GM12878 (cell line): ENCODE measurements around the gene PLOD3. TPM values are rescaled to one million over a fixed set of nuclear protein-coding genes. Genes with fewer than 3 reads are reported as not detected.

ENCODE experiments used
- ATAC-seq: fragments of 200-7000 bp; cut with Tn5 transposase; 3 replicates; pipeline ENCODE4 v1.9.1; 2020; ENCODE audit warnings: mild to moderate bottlenecking, moderate library complexity
- BruUV-seq: library from RNA; stranded (reverse); fragments of 400-500 nt; replicated peaks from 2 replicates; lab custom pipeline; 2021; lab: Mats Ljungman, UMichigan
- CTCF ChIA-PET: fragments of 300-600 bp; sonication (Branson Sonifier 250); formaldehyde crosslinking; extraction: SDS; loops from one replicate; lab custom pipeline; 2021; ENCODE audit warnings: inconsistent platforms; lab: Yijun Ruan, JAX
- POLR2A ChIA-PET: fragments of 350-600 bp; formaldehyde crosslinking; extraction: SDS; loops from one replicate; lab custom pipeline; 2021; ENCODE audit warnings: inconsistent platforms; lab: Charles Lee
- RAD21 ChIA-PET: fragments of 300-600 bp; sonication (Branson Sonifier 250); formaldehyde crosslinking; loops from one replicate; lab custom pipeline; 2023; ENCODE audit warnings: antibody characterized with exemption; ENCODE audit not compliant: unreplicated experiment; lab: Charles Lee
- SMC1A ChIA-PET: fragments of 300-600 bp; sonication (Branson Sonifier 250); formaldehyde crosslinking; loops from one replicate; lab custom pipeline; 2023; ENCODE audit not compliant: unreplicated experiment, uncharacterized antibody; lab: Charles Lee
- DNase-seq: peaks from one replicate; pipeline ENCODE4 v3.0.0-alpha.2; 2011; ENCODE audit warnings: low read depth, low spot score
- FAIRE-seq: peaks from 3 replicates; lab custom pipeline; 2011; peaks lifted over from hg19 to GRCh38; lab: Jason Lieb, UNC
- H2AFZ ChIP-seq: 2 replicates; pipeline ENCODE4 v1.6.0; 2011; ENCODE audit warnings: low read depth, low read length, control low read depth; ENCODE audit not compliant: control insufficient read depth
- H3K27ac ChIP-seq: 2 replicates; pipeline ENCODE4 v1.5.1; 2011; ENCODE audit warnings: control low read depth; ENCODE audit not compliant: control insufficient read depth, insufficient read depth
- H3K27me3 ChIP-seq, 2 experiments: replicated peaks in 1 of 2; 2 replicates each; pipeline versions ENCODE4 v1.6.0 to v1.6.1; 2011; ENCODE audit warnings: low read length in 1 of 2; ENCODE audit not compliant: control insufficient read depth in 2 of 2, insufficient read depth in 2 of 2
- H3K36me3 ChIP-seq, 2 experiments: 2 replicates each; pipeline ENCODE4 v1.5.1; 2011; ENCODE audit warnings: low read length in 1 of 2; ENCODE audit not compliant: control insufficient read depth in 2 of 2, insufficient read depth in 2 of 2
- H3K4me1 ChIP-seq: 2 replicates; pipeline ENCODE4 v1.6.1; 2011; ENCODE audit warnings: mild to moderate bottlenecking, low read length, moderate library complexity, mixed read lengths; ENCODE audit not compliant: control insufficient read depth, insufficient read depth
- H3K4me2 ChIP-seq: 2 replicates; pipeline ENCODE4 v1.6.0; 2011; ENCODE audit warnings: control low read depth; ENCODE audit not compliant: control insufficient read depth, insufficient read depth
- H3K4me3 ChIP-seq: fragments of 200-600 bp; sonication (generic); 2 replicates; pipeline ENCODE4 v1.5.1; 2016
- H3K79me2 ChIP-seq: 2 replicates; pipeline ENCODE4 v1.6.0; 2011; ENCODE audit warnings: low read length; ENCODE audit not compliant: control insufficient read depth, insufficient read depth
- H3K9ac ChIP-seq: 2 replicates; pipeline ENCODE4 v1.8.0; 2011; ENCODE audit warnings: low read length, control low read depth, mixed read lengths; ENCODE audit not compliant: control insufficient read depth, insufficient read depth
- H3K9me3 ChIP-seq: replicated peaks from 3 replicates; pipeline ENCODE4 v1.5.1; 2011; ENCODE audit warnings: mild to moderate bottlenecking, low read length; ENCODE audit not compliant: control insufficient read depth, insufficient read depth
- H4K20me1 ChIP-seq: 2 replicates; pipeline ENCODE4 v1.6.0; 2011; ENCODE audit not compliant: control insufficient read depth, insufficient read depth
- BMI1 ChIP-seq: fragments of 450-650 bp; IDR thresholded peaks from 2 replicates; pipeline ENCODE4 v1.6.1; 2016; ENCODE audit warnings: mild to moderate bottlenecking, moderate library complexity, borderline replicate concordance
- HDAC6 ChIP-seq: fragments of 200-600 bp; sonication (generic); IDR thresholded peaks from one replicate; pipeline ENCODE4 v1.8.0; 2017; ENCODE audit warnings: antibody characterized with exemption; ENCODE audit not compliant: unreplicated experiment
- NFYB ChIP-seq: IDR thresholded peaks from 2 replicates; pipeline ENCODE4 v1.6.1; 2011; ENCODE audit warnings: low read depth, mild to moderate bottlenecking, low read length, improper control_type of control experiment, moderate library complexity; ENCODE audit not compliant: insufficient read depth
- NR2C2 ChIP-seq: IDR thresholded peaks from 2 replicates; pipeline ENCODE4 v1.6.1; 2011; ENCODE audit warnings: borderline replicate concordance, low read depth; ENCODE audit not compliant: control insufficient read depth, insufficient read length
- PAX8 ChIP-seq: fragments of 450-650 bp; IDR thresholded peaks from 2 replicates; pipeline ENCODE4 v1.6.1; 2017; ENCODE audit warnings: mild to moderate bottlenecking, moderate library complexity
- RELA ChIP-seq: fragments of 450-650 bp; IDR thresholded peaks from 2 replicates; pipeline ENCODE4 v1.8.0; 2014; ENCODE audit warnings: borderline replicate concordance; ENCODE audit not compliant: partially characterized antibody
- SP1 ChIP-seq: IDR thresholded peaks from one replicate; pipeline ENCODE4 v1.6.1; 2011; ENCODE audit warnings: low read depth, low read length
- SPI1 ChIP-seq: IDR thresholded peaks from 2 replicates; pipeline ENCODE4 v1.6.1; 2011; ENCODE audit warnings: low read depth, mild to moderate bottlenecking, low read length, moderate library complexity, borderline replicate concordance; ENCODE audit not compliant: insufficient read depth
- SUPT20H ChIP-seq: IDR thresholded peaks from 2 replicates; pipeline ENCODE4 v1.6.1; 2011; ENCODE audit warnings: low read depth, mild to moderate bottlenecking, low read length, moderate library complexity, borderline replicate concordance; ENCODE audit not compliant: control insufficient read depth
- ZNF384 ChIP-seq: IDR thresholded peaks from 2 replicates; pipeline ENCODE4 v1.6.1; 2012; ENCODE audit warnings: low read depth, mild to moderate bottlenecking, low read length, improper control_type of control experiment, borderline replicate concordance
- WGBS: methylation state at CpG from one replicate; pipeline ENCODE4 v1.1.6; 2016; ENCODE audit warnings: low lambda C conversion rate; ENCODE audit not compliant: insufficient replicate concordance, insufficient coverage; ENCODE audit errors: missing lambda C conversion rate; 5-methylcytosine and 5-hydroxymethylcytosine counted together
- in situ Hi-C: fragments of 300-500 bp; cut with MboI; formaldehyde crosslinking; loops from 9 replicates; pipeline ENCODE4 v1.14.3; 2018; ENCODE audit warnings: mixed read lengths
- intact Hi-C: fragments of 100-400 bp; cut with micrococcal nuclease; formaldehyde crosslinking; loops from one replicate; pipeline ENCODE4 v1.14.2; 2022; ENCODE audit not compliant: unreplicated experiment
- polyA plus RNA-seq, 11 experiments: library from polyadenylated mRNA; depleted of rRNA in 4 of 11; unstranded in 6 of 11; stranded (reverse) in 5 of 11; fragments of >200 nt; fragmentation: Nextera tagmentation in 4 of 11; fragmentation: Illumina TruSeq in 1 of 11; extraction: Ambion mirVana in 4 of 11; extraction: Trizol in 1 of 11; gene quantifications; 1 replicate in 1 of 11; 2 replicates in 10 of 11; pipeline versions ENCODE4 v1.2.1 to v1.2.3, GENCODE V29; 2011 to 2016; ENCODE audit warnings: inconsistent platforms in 2 of 11, missing spikeins in 2 of 11, low read depth in 1 of 11
- total RNA-seq, 4 experiments: library from RNA; depleted of rRNA in 3 of 4; stranded (reverse); fragments of >200 nt in 3 of 4; fragmentation: Illumina TruSeq in 1 of 4; extraction: Trizol in 1 of 4; gene quantifications; 2 replicates each; pipeline versions ENCODE4 v1.2.1 to v1.2.3, GENCODE V29; 2013 to 2021
- TF ChIP-seq, protein P1 (sequence below): fragments of 450-650 bp; IDR thresholded peaks from 2 replicates; pipeline ENCODE4 v1.6.1; 2017; ENCODE audit warnings: low read depth, mild to moderate bottlenecking, moderate library complexity
- TF ChIP-seq, protein P2 (sequence below): fragments of 450-650 bp; IDR thresholded peaks from 2 replicates; pipeline ENCODE4 v1.6.1; 2017; ENCODE audit warnings: mild to moderate bottlenecking, low read depth, inconsistent platforms; ENCODE audit not compliant: poor library complexity, severe bottlenecking

Gene PLOD3
- total and polyA plus RNA-seq, 10 of the 15 experiments (the other 5 are each of a cell fraction or from before 2014, with no cell fraction given) = 0.53 to 27.8 (median 15.1) TPM

DNA sequence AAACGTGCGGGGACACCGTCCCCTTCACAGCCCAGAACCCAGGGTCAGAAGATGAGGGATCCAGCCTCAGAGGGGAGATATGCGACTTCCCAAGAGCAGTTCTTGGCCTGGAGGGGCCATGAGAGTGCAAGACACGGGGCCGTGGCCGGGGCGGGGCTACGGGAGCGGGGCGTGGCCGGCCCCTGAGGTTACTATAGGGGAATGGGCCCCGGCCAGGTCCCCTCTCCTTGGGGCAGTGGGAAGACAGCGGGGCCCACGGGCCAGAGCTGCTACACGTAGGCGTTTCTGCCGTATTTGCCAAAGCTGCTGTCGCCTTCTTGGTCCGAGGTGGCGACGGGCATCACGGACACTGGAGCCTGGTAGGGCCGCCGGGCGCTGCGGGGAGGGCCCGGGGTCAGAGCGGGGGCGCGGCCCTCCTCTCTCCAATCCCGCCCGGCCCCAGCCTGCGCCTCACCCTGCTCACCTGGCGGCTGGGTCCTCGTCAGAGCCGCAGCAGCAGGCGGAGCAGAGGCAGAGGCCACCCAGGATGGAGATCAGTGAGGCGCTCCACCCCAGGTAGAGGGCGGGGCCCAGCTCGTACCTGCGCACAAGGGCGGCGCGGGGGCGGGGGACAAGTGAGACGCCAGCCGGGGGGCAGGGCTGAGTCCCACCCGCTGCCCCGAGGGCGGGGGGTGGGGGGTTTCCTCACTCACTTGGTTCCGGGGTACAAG is 14.9 kb upstream of the PLOD3 start:
- no peak for ATAC-seq
- SMC1A ChIA-PET = no interaction called here
- H4K20me1 ChIP-seq = no peaks in the 10 kb centered on the region
- CTCF ChIA-PET = no interaction called here
- no peaks in the 10 kb centered on the region for H3K27me3 ChIP-seq
- H2AFZ ChIP-seq = no peak overlapping the region
- TF ChIP-seq SP1 = no peak
- TF ChIP-seq, all 136 proteins: peak for 0
- Histone ChIP-seq H3K9me3 (no peaks in the 10 kb centered on the region), H3K27ac (no peak overlapping the region), H3K4me3 (no peak overlapping the region), H3K9ac (no peak overlapping the region), H3K4me2 (no peak overlapping the region), H3K36me3 (peaks cover 0 to 3% of the 10 kb centered on the region in 2 experiments; a peak in 1 of 4 replicates), H3K4me1 (no peaks in the 10 kb centered on the region), H3K79me2 (no peaks in the 10 kb centered on the region)
- RAD21 ChIA-PET = no interaction called here
- intact Hi-C loops (no loop called here), in situ Hi-C loops (no loop called here)
- POLR2A ChIA-PET = no interaction called here
- FAIRE-seq = no peak
- no TSS peak for BruUV-seq
- DNase-seq = no peak
- WGBS = 90% methylated on average over 29 of the region's 52 CpGs

DNA sequence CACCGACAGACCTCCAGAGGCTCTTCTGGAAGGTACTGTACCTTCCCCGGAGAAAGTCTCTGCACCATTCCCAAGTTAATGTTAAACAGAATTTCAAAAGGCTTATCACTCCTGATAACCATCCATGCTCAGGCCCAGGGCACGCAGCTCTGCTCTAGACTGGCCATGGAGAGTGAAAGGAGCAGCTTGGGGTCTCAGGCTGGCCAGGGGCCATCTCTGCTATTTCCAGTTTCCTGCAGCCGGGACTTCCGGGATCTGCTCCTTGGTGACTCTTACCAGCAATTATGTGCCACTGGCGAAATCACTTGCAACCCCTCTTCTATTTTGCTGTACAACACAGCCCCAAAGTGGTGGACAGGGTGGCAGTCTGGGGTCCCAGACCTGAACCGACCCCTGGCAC is 14.3 kb upstream of the PLOD3 start:
- no peak overlapping the region for H3K4me3 ChIP-seq
- H4K20me1 ChIP-seq = no peaks in the 10 kb centered on the region
- FAIRE-seq = no peak
- H2AFZ ChIP-seq = no peak overlapping the region
- RAD21 ChIA-PET = no interaction called here
- in situ Hi-C loops = no loop called here
- no peak overlapping the region for H3K27ac ChIP-seq
- SMC1A ChIA-PET = no interaction called here
- H3K4me1 ChIP-seq = no peaks in the 10 kb centered on the region
- H3K4me2 ChIP-seq = no peak overlapping the region
- TF ChIP-seq BMI1 = no peak
- no peak for TF ChIP-seq HDAC6
- TF ChIP-seq NR2C2 = no peak
- TF ChIP-seq NFYB = no peak
- no peak for TF ChIP-seq PAX8
- TF ChIP-seq SPI1 = no peak
- TF ChIP-seq, protein P1, sequence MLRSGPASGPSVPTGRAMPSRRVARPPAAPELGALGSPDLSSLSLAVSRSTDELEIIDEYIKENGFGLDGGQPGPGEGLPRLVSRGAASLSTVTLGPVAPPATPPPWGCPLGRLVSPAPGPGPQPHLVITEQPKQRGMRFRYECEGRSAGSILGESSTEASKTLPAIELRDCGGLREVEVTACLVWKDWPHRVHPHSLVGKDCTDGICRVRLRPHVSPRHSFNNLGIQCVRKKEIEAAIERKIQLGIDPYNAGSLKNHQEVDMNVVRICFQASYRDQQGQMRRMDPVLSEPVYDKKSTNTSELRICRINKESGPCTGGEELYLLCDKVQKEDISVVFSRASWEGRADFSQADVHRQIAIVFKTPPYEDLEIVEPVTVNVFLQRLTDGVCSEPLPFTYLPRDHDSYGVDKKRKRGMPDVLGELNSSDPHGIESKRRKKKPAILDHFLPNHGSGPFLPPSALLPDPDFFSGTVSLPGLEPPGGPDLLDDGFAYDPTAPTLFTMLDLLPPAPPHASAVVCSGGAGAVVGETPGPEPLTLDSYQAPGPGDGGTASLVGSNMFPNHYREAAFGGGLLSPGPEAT = no peak
- no peak for TF ChIP-seq SUPT20H
- no peak for TF ChIP-seq ZNF384
- no peak for TF ChIP-seq RELA
- TF ChIP-seq, protein P2, sequence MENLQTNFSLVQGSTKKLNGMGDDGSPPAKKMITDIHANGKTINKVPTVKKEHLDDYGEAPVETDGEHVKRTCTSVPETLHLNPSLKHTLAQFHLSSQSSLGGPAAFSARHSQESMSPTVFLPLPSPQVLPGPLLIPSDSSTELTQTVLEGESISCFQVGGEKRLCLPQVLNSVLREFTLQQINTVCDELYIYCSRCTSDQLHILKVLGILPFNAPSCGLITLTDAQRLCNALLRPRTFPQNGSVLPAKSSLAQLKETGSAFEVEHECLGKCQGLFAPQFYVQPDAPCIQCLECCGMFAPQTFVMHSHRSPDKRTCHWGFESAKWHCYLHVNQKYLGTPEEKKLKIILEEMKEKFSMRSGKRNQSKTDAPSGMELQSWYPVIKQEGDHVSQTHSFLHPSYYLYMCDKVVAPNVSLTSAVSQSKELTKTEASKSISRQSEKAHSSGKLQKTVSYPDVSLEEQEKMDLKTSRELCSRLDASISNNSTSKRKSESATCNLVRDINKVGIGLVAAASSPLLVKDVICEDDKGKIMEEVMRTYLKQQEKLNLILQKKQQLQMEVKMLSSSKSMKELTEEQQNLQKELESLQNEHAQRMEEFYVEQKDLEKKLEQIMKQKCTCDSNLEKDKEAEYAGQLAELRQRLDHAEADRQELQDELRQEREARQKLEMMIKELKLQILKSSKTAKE = no peak
- no TSS peak for BruUV-seq
- no peak for DNase-seq
- H3K79me2 ChIP-seq = no peaks in the 10 kb centered on the region
- 96% methylated on average over 7 of the region's 7 CpGs for WGBS
- POLR2A ChIA-PET = interaction anchor here (0.7 kb wide), 1 partner anchor 13 kb away, joined by 3 read pairs; no protein-coding TSS in a partner anchor
- CTCF ChIA-PET = interaction anchor here (1.1 kb wide), 1 partner anchor 12 kb away, joined by 3 read pairs; no protein-coding TSS in a partner anchor
- ATAC-seq = no peak
- no peak overlapping the region for H3K9ac ChIP-seq
- peaks cover 0 to 3% of the 10 kb centered on the region in 2 experiments; a peak in 1 of 4 replicates for H3K36me3 ChIP-seq
- H3K9me3 ChIP-seq = no peaks in the 10 kb centered on the region
- H3K27me3 ChIP-seq = no peaks in the 10 kb centered on the region
- intact Hi-C loops = no loop called here
